GM12878 (cell line): Measurements from ENCODE around the gene TEX10. TPM values are rescaled to one million over a fixed set of nuclear protein-coding genes. Genes with fewer than 3 reads are reported as not detected.

ENCODE experiments used
- BCL3 ChIP-seq: IDR thresholded peaks from 2 replicates; pipeline ENCODE4 v1.6.1; 2011; ENCODE audit warnings: borderline replicate concordance, low read depth, mild to moderate bottlenecking, moderate library complexity, low read length; ENCODE audit not compliant: insufficient read depth, poor library complexity, severe bottlenecking
- BHLHE40 ChIP-seq, 2 experiments: fragments of 450-650 bp in 1 of 2; IDR thresholded peaks; 2 replicates each; pipeline ENCODE4 v1.6.1; 2011 to 2017; ENCODE audit warnings: low read depth in 2 of 2, borderline replicate concordance in 1 of 2, improper control_type of control experiment in 1 of 2, low read length in 1 of 2, mild to moderate bottlenecking in 1 of 2
- BMI1 ChIP-seq: fragments of 450-650 bp; IDR thresholded peaks from 2 replicates; pipeline ENCODE4 v1.6.1; 2016; ENCODE audit warnings: mild to moderate bottlenecking, moderate library complexity, borderline replicate concordance
- CTCF ChIP-seq, 3 experiments: IDR thresholded peaks in 2 of 3; conservative IDR thresholded peaks in 1 of 3; 2 replicates each; pipeline ENCODE4 v1.5.1; 2011; ENCODE audit warnings: low read depth in 3 of 3, low read length in 3 of 3, mild to moderate bottlenecking in 3 of 3, control low read depth in 2 of 3, moderate library complexity in 2 of 3, inconsistent platforms in 1 of 3, mixed read lengths in 1 of 3; ENCODE audit not compliant: control insufficient read depth in 2 of 3, insufficient read depth in 1 of 3; ENCODE audit errors: extremely low read depth in 1 of 3
- E4F1 ChIP-seq: fragments of 450-650 bp; IDR thresholded peaks from 2 replicates; pipeline ENCODE4 v1.6.1; 2018; ENCODE audit warnings: borderline replicate concordance, mild to moderate bottlenecking; ENCODE audit not compliant: partially characterized antibody
- EZH2 ChIP-seq: IDR thresholded peaks from 2 replicates; pipeline ENCODE4 v1.6.1; 2012; ENCODE audit warnings: low read depth, mild to moderate bottlenecking, control low read depth, inconsistent platforms, low read length, borderline replicate concordance; ENCODE audit not compliant: control insufficient read depth
- FOXK2 ChIP-seq: fragments of 450-650 bp; IDR thresholded peaks from 2 replicates; pipeline ENCODE4 v1.6.1; 2017; ENCODE audit warnings: mild to moderate bottlenecking, moderate library complexity
- HDAC2 ChIP-seq: fragments of 200-600 bp; sonication (generic); IDR thresholded peaks from 2 replicates; pipeline ENCODE4 v1.6.1; 2017
- HDAC6 ChIP-seq: fragments of 200-600 bp; sonication (generic); IDR thresholded peaks from one replicate; pipeline ENCODE4 v1.8.0; 2017; ENCODE audit warnings: antibody characterized with exemption; ENCODE audit not compliant: unreplicated experiment
- IKZF1 ChIP-seq: fragments of 450-650 bp; conservative IDR thresholded peaks from 2 replicates; pipeline ENCODE4 v1.6.1; 2017; ENCODE audit warnings: antibody characterized with exemption, mild to moderate bottlenecking
- MAX ChIP-seq: IDR thresholded peaks from 2 replicates; pipeline ENCODE4 v1.6.1; 2012; ENCODE audit warnings: low read depth, low read length, improper control_type of control experiment
- MEF2A ChIP-seq: IDR thresholded peaks from 2 replicates; pipeline ENCODE4 v1.6.1; 2011; ENCODE audit warnings: low read depth, mild to moderate bottlenecking, low read length, moderate library complexity; ENCODE audit not compliant: insufficient read depth
- NFIC ChIP-seq: IDR thresholded peaks from 2 replicates; pipeline ENCODE4 v1.6.1; 2012; ENCODE audit warnings: low read depth, mild to moderate bottlenecking, inconsistent platforms, low read length, moderate library complexity
- POLR2AphosphoS2 ChIP-seq: IDR thresholded peaks from 2 replicates; pipeline ENCODE4 v1.6.1; 2011; ENCODE audit warnings: low read depth, mild to moderate bottlenecking, low read length, improper control_type of control experiment, moderate library complexity
- RUNX3 ChIP-seq: IDR thresholded peaks from 2 replicates; pipeline ENCODE4 v1.6.1; 2012; ENCODE audit warnings: low read length, inconsistent platforms
- WRNIP1 ChIP-seq: IDR thresholded peaks from 2 replicates; pipeline ENCODE4 v1.6.1; 2011; ENCODE audit warnings: low read depth, low read length, improper control_type of control experiment, borderline replicate concordance
- YY1 ChIP-seq: IDR thresholded peaks from 2 replicates; pipeline ENCODE4 v1.6.1; 2011; ENCODE audit warnings: low read depth, mild to moderate bottlenecking, low read length
- ZBTB11 ChIP-seq: fragments of 450-650 bp; formaldehyde crosslinking; IDR thresholded peaks from 2 replicates; pipeline ENCODE4 v1.5.0; 2022; ENCODE audit warnings: mild to moderate bottlenecking, missing genetic modification characterization
- ZNF274 ChIP-seq: IDR thresholded peaks from one replicate; pipeline ENCODE4 v1.8.0; 2011; ENCODE audit not compliant: insufficient read length, insufficient read depth
- polyA plus RNA-seq, 11 experiments: library from polyadenylated mRNA; depleted of rRNA in 4 of 11; unstranded in 6 of 11; stranded (reverse) in 5 of 11; fragments of >200 nt; fragmentation: Nextera tagmentation in 4 of 11; fragmentation: Illumina TruSeq in 1 of 11; extraction: Ambion mirVana in 4 of 11; extraction: Trizol in 1 of 11; gene quantifications; 1 replicate in 1 of 11; 2 replicates in 10 of 11; pipeline versions ENCODE4 v1.2.1 to v1.2.3, GENCODE V29; 2011 to 2016; ENCODE audit warnings: inconsistent platforms in 2 of 11, missing spikeins in 2 of 11, low read depth in 1 of 11
- total RNA-seq, 4 experiments: library from RNA; depleted of rRNA in 3 of 4; stranded (reverse); fragments of >200 nt in 3 of 4; fragmentation: Illumina TruSeq in 1 of 4; extraction: Trizol in 1 of 4; gene quantifications; 2 replicates each; pipeline versions ENCODE4 v1.2.1 to v1.2.3, GENCODE V29; 2013 to 2021

Gene TEX10
- total and polyA plus RNA-seq, 10 of the 15 experiments (the other 5 are each of a cell fraction or from before 2014, with no cell fraction given): 17.4 to 46.6 (median 36.2) TPM

- TF ChIP-seq CTCF (IDR thresholded peaks at IDR 0.05 in 2 of 3, conservative IDR thresholded peaks at IDR 0.05 in 1 of 3; ENCODE audit: control insufficient read depth in 2 of 3, extremely low read depth in 1 of 3, insufficient read depth in 1 of 3, low read depth in 3 of 3, low read length in 3 of 3) (peak; percentile 55 to 74 (median 65)), RUNX3 (peak; percentile 26; the same call in 1 of the 2 replicates), IKZF1 (no peak), HDAC2 (no peak), E4F1 (no peak), POLR2AphosphoS2 (no peak), YY1 (no peak), FOXK2 (no peak), BMI1 (no peak), HDAC6 (no peak), NFIC (no peak), EZH2 (no peak), MAX (no peak), BHLHE40 (IDR thresholded peaks at IDR 0.05; ENCODE audit: borderline replicate concordance in 1 of 2, low read depth in 2 of 2, low read length in 1 of 2) (no peak), ZNF274 (no peak), ZBTB11 (CRISPR knock-in tag) (no peak), BCL3 (no peak), WRNIP1 (no peak), MEF2A (no peak)
Observed at GRCh38 chr9:100322954-100323536, 29.7 kb downstream of the TEX10 start (continued).
